ENCODE results near the gene YEATS2.

GRCh38 chr3:183828538-183828870 is 130.9 kb downstream of the YEATS2 start:
- no peak for TF ChIP-seq POLR2AphosphoS5 (IDR thresholded peaks at IDR 0.05; ENCODE audit: low read depth, low read length)
- no peak for TF ChIP-seq FOXP2 (optimal IDR thresholded peaks at IDR 0.05; ENCODE audit: borderline replicate concordance, extremely low read depth, extremely low read length, insufficient read depth)

Measured in PFSK-1 (cell line).